Cardiac fibroblast (primary cell): ENCODE results near the gene HSPA9.

Experiments used
- DNase-seq, 2 donors: peaks; one replicate each; pipeline versions ENCODE4 v3.0.0 to v3.0.0-alpha.2; 2010; ENCODE audit warnings: low read depth in 2 of 2
- H3K4me3 ChIP-seq, 2 donors: replicated peaks in 1 of 2; 1 replicate in 1 of 2; 2 replicates in 1 of 2; pipeline ENCODE4 v1.5.1; 2011; ENCODE audit warnings: low read depth in 2 of 2, low read length in 2 of 2, mild to moderate bottlenecking in 2 of 2, moderate library complexity in 1 of 2
- TF ChIP-seq, protein P1 (sequence below): IDR thresholded peaks from one replicate; pipeline ENCODE4 v1.5.1; 2011; ENCODE audit warnings: low read depth, mild to moderate bottlenecking, low read length, inconsistent platforms

HSPA9 gene

DNA sequence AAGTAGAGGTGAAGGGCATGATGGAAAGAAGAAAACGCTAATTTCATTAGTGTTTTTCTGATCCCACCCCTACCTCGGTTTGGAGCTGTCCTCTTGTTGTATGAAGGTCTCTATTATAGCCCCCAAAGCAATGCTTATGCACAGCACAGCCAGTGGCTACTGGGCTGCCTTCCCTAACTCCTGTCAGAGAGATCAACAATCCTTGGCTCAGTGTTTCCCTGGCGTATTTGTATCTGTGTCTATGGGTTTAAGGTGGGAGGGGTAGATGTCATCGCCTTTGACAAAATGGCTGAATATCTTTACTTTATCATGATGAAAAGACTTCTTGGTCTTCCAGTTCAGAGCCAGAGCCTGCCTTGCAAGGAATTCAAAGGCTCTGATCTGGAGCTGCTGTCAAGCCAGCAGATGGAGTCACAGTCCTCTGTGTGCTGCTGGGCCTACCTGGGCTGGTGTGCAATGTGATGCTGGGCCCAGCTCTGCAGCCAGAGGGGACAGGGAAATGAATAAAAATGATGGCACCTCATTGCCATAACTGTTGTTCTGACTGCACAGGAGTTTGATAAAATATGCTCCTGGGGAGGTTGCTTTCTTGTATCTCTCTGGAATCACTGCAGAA is 20.1 kb upstream of the HSPA9 start:
- DNase-seq: no peak
- TF ChIP-seq, protein P1, sequence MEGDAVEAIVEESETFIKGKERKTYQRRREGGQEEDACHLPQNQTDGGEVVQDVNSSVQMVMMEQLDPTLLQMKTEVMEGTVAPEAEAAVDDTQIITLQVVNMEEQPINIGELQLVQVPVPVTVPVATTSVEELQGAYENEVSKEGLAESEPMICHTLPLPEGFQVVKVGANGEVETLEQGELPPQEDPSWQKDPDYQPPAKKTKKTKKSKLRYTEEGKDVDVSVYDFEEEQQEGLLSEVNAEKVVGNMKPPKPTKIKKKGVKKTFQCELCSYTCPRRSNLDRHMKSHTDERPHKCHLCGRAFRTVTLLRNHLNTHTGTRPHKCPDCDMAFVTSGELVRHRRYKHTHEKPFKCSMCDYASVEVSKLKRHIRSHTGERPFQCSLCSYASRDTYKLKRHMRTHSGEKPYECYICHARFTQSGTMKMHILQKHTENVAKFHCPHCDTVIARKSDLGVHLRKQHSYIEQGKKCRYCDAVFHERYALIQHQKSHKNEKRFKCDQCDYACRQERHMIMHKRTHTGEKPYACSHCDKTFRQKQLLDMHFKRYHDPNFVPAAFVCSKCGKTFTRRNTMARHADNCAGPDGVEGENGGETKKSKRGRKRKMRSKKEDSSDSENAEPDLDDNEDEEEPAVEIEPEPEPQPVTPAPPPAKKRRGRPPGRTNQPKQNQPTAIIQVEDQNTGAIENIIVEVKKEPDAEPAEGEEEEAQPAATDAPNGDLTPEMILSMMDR: no peak
- no peak overlapping the region for H3K4me3 ChIP-seq

DNA sequence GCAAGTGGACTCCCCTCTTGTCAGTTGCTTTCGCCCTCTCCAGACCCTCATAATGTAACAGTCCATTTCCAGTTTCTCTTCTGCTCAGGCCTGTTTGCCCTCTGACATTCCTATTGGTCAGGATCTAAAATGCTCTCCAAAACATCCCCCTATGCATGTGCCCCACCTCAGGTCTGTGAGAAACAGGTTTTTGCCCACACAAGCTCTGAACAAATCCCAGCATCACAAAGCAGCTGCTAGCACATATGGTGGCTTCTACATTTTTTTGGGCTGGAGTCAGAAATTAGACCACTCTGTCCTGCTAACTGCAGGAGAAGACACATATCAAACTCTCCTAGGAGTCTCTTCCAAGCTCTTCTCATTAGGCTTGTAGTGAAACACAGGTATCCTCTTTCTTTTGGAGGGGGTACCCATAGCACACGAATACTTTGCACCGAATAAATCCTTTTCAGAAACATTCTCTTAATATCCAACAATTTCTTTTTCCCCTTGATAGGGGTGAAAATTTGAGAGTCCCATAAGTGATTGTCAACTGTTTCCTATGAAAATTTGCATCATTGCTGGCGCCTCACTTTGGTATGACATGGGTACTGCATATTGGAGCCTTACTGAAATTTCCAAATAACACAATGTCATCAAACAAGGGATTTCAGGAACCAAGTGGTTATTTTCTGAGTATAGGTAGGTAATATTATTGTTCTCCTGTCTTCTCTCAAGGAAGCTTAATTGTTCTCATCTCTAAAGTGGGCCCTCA is 19.3 kb upstream of the HSPA9 start:
- no peak overlapping the region for H3K4me3 ChIP-seq
- no peak for DNase-seq
- TF ChIP-seq, protein P1: peak; percentile 58

DNA sequence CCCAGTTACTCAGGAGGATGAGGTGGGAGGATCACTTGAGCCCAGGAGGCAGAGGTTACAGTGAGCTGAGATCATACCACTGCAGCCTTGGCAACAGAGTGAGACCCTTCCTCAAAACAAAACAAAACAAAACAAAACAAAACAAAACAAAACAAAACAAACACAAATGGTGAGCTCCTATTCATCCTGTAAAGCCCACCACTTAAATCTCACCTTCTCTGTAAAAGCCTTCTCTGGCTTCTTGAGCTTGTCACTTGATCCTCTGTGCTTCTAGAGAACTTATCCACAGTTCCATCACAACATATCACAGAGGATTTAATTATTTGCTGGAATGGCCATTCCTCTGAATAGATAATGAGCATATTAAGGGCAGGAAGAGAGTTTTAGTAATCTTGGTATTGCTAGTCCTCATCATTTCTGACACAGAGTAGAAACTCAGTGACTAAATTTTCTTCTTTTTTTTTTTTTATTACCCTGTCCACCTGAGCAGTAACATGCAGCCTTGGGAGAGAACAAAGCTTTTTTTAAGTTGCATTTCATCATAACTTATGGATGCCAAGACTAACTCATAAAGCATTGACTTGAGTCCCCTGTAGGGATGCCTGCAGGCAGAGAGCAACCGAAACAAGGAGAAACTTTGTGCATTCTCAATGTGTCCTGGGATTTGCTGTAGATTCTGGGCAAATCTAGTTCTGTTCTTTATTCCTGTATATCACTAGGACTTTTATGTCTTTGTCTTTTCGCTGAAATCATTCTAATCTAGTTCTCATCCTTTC is 13.0 kb upstream of the HSPA9 start:
- DNase-seq: no peak
- no peak overlapping the region for H3K4me3 ChIP-seq
- TF ChIP-seq, protein P1: no peak

DNA sequence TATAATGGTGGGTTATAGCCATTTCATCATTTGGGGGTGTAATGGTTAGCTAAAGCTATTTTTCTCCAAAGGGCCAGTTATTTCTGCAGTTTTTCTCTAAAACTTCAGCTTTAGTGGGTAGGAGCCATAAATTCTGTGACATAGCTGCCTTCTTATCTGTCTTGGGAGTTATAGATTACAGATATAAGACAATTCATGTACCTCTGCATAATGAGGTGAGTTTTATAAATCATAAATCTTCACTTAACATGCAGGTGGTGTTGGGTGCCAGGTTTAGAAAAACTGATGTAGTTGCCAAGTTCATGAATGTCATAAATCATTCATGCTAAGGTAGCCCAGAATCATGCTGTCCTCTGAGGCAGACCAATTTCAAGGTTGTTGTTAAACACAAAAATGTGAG is 10.0 kb upstream of the HSPA9 start:
- H3K4me3 ChIP-seq: no peak overlapping the region
- TF ChIP-seq, protein P1: no peak
- no peak for DNase-seq

DNA sequence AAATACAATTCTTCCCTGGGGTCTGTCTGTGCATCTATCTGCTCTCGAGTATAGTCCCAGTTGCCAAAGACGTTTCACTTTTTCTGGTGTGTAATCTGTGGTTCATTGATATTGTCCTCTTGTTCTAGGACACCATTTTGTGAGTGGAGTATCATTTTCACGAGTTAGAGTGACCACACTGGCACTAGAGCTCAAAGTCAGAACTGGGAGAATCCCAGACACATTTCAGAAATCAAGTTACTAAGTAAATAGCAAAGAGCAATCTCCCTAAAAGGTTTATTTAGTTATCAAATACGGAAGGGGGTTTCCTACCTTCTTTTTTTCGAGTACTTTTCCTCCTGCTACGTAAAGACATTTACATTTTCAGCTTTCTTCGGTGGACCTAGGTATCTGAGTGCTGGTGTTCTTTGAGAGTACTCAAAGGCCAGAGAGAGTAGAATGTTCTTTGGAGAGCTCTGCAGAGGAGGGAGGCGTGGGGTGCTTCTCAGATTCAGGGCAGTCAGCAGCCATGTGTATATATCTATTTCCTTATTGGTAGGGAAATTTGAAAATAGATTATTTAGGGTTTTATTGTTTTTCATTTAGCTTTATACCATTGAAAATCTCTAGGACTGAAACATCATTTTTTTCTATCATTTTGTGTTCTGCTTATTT is 8.9 kb upstream of the HSPA9 start:
- TF ChIP-seq, protein P1: no peak
- H3K4me3 ChIP-seq: no peak overlapping the region
- DNase-seq: no peak

DNA sequence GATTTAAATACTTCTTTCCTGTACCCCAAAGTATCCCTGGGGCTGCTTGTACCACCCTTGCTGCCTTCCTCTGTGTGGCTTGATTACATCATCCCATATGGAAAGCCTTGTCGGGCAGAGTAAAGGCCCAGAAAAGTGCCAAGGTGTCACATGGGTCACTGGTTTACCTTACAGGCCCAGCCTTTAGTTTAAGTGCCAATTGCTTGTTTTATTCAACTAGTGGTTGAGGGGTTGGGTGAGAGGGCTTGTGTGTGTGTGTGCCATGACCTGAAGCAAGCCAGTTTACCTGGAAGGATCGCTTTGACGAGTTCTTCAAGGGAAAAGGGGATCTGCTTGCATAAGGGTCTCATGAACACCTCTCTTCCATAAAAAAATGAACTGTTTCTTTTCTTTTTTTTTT is 7.8 kb upstream of the HSPA9 start:
- TF ChIP-seq, protein P1: no peak

More for the DNA sequence above, 7.8 kb upstream of the HSPA9 start:
- H3K4me3 ChIP-seq: no peak overlapping the region
- DNase-seq: no peak
